ENCODE results near the gene ADAMTS2. TPM values are rescaled to one million over a fixed set of nuclear protein-coding genes. Genes with fewer than 3 reads are reported as not detected.

The ADAMTS2 gene
- total and polyA plus RNA-seq, 2 experiments from 2014 or later = 1.6 to 8.1 TPM

GRCh38 chr5:179234563-179235135 is 110.6 kb downstream of the ADAMTS2 start (continued):
- TF ChIP-seq CTCF (conservative IDR thresholded peaks at IDR 0.05; ENCODE audit: low read depth in 2 of 2) (no peak), ZNF114 (CRISPR knock-in tag; IDR thresholded peaks at IDR 0.05) (no peak), EZH2phosphoT487 (IDR thresholded peaks at IDR 0.05; ENCODE audit: unreplicated experiment) (no peak), POLR2AphosphoS5 (IDR thresholded peaks at IDR 0.05; ENCODE audit: low read depth) (no peak), EZH2 (IDR thresholded peaks at IDR 0.05; ENCODE audit: low read depth, unreplicated experiment) (no peak), NANOG (IDR thresholded peaks at IDR 0.05; ENCODE audit: borderline replicate concordance) (no peak), STAT1 (IDR thresholded peaks at IDR 0.05; ENCODE audit: unreplicated experiment) (no peak)

GRCh38 chr5:179233909-179234562 is 111.2 kb downstream of the ADAMTS2 start:
- Histone ChIP-seq H4K20me1 (replicated peaks; ENCODE audit: insufficient read depth) (no peaks in the 10 kb centered on the region), H3K4me3 (no peak overlapping the region), H3F3A (replicated peaks; ENCODE audit: low read depth) (no peaks in the 10 kb centered on the region), H3K27ac (ENCODE audit: low read depth) (no peak overlapping the region), H3K4me1 (ENCODE audit: insufficient read depth) (peaks cover 5% of the 10 kb centered on the region; the same call in 1 of the 2 replicates), H3K36me3 (ENCODE audit: insufficient read depth) (no peaks in the 10 kb centered on the region), H3K4me2 (no peak overlapping the region), H3K27me3 (ENCODE audit: insufficient read depth) (no peaks in the 10 kb centered on the region), H3K9me2 (ENCODE audit: insufficient read depth) (no peaks in the 10 kb centered on the region), H3K79me2 (replicated peaks; ENCODE audit: insufficient read depth) (no peaks in the 10 kb centered on the region), H2AFZ (no peak overlapping the region)
- no peak for DNase-seq (ENCODE audit: low spot score)
- H3K27me3 Mint-ChIP-seq (ENCODE audit: insufficient read depth, low read depth, poor library complexity) = peaks cover 6% of the 10 kb centered on the region
- H3K9me3 Mint-ChIP-seq = peaks cover 13% of the 10 kb centered on the region
- ATAC-seq = no peak; the same call in 2 of the 3 replicates
- peak overlapping the region; percentile 65; the same call in 1 of the 2 replicates for H3K27ac Mint-ChIP-seq
- H3K4me1 Mint-ChIP-seq = peaks cover 23% of the 10 kb centered on the region
- H3K4me3 Mint-ChIP-seq = no peak overlapping the region
- peaks cover 8% of the 10 kb centered on the region; the same call in 2 of the 3 replicates for H3K36me3 Mint-ChIP-seq (ENCODE audit: low read depth)
- TF ChIP-seq EZH2phosphoT487 (IDR thresholded peaks at IDR 0.05; ENCODE audit: unreplicated experiment) (no peak), CTCF (conservative IDR thresholded peaks at IDR 0.05; ENCODE audit: low read depth in 2 of 2) (no peak), POLR2AphosphoS5 (IDR thresholded peaks at IDR 0.05; ENCODE audit: low read depth) (no peak), CREB1 (CRISPR knock-in tag; IDR thresholded peaks at IDR 0.05; ENCODE audit: low read depth) (no peak), EZH2 (IDR thresholded peaks at IDR 0.05; ENCODE audit: low read depth, unreplicated experiment) (no peak), ZNF462 (CRISPR knock-in tag; IDR thresholded peaks at IDR 0.05) (no peak), ZNF114 (CRISPR knock-in tag; IDR thresholded peaks at IDR 0.05) (no peak), JUNB (IDR thresholded peaks at IDR 0.05; ENCODE audit: unreplicated experiment) (no peak), STAT1 (IDR thresholded peaks at IDR 0.05; ENCODE audit: unreplicated experiment) (no peak)

Measured in GM23338 (cell line).